Adrenal gland (tissue), 12 donors: Measurements from ENCODE around the gene ANXA4. TPM values are rescaled to one million over a fixed set of nuclear protein-coding genes. Genes with fewer than 3 reads are reported as not detected.

ENCODE experiments used
- DNase-seq, 7 donors: peaks; one replicate each; pipeline ENCODE4 v3.0.0-alpha.2; 2019 to 2020
- H3K27ac ChIP-seq, 5 donors: fragments of 200-600 bp; sonication (generic) in 4 of 5; 1 replicate in 3 of 5; 2 replicates in 2 of 5; pipeline versions ENCODE4 v1.5.1 to v1.8.0; 2016 to 2020; ENCODE audit warnings: mild to moderate bottlenecking in 1 of 5
- H3K27me3 ChIP-seq: fragments of 200-600 bp; 2 replicates; pipeline ENCODE4 v1.8.0; 2021
- H3K36me3 ChIP-seq, 2 donors: fragments of 200-600 bp; replicated peaks in 1 of 2; 1 replicate in 1 of 2; 2 replicates in 1 of 2; pipeline versions ENCODE4 v1.5.1 to v1.8.0; 2018 to 2022
- H3K4me1 ChIP-seq, 2 donors: fragments of 200-600 bp; replicated peaks in 1 of 2; 1 replicate in 1 of 2; 2 replicates in 1 of 2; pipeline versions ENCODE4 v1.5.1 to v1.8.0; 2018 to 2021
- H3K4me3 ChIP-seq, 4 donors: fragments of 200-600 bp; sonication (generic) in 3 of 4; one replicate each; pipeline ENCODE4 v1.5.1; 2016 to 2018
- H3K9me3 ChIP-seq, 3 donors: fragments of 200-600 bp; sonication (generic) in 1 of 3; replicated peaks in 1 of 3; 1 replicate in 2 of 3; 2 replicates in 1 of 3; pipeline versions ENCODE4 v1.5.1 to v1.8.0; 2016 to 2021
- CTCF ChIP-seq, 6 experiments: fragments of 450-650 bp in 4 of 6; fragments of 200-600 bp in 2 of 6; sonication (generic) in 1 of 6; IDR thresholded peaks; 1 replicate in 5 of 6; 2 replicates in 1 of 6; pipeline versions ENCODE4 v1.5.1 to v1.8.0; 2016 to 2021; ENCODE audit warnings: antibody characterized with exemption in 6 of 6, mild to moderate bottlenecking in 2 of 6, moderate library complexity in 1 of 6
- POLR2A ChIP-seq, 2 donors: fragments of 450-650 bp; IDR thresholded peaks; one replicate each; pipeline ENCODE4 v1.6.1; 2017; ENCODE audit warnings: antibody characterized with exemption in 2 of 2, mild to moderate bottlenecking in 2 of 2, moderate library complexity in 1 of 2
- WGBS, 4 donors: extraction: QIAGEN DNeasy Blood & Tissue Kit in 2 of 4; methylation state at CpG; one replicate each; pipeline versions ENCODE4 v1.1.5 to v1.1.7; 2013 to 2017; 5-methylcytosine and 5-hydroxymethylcytosine counted together
- intact Hi-C, 2 donors: fragments of 100-400 bp; cut with DNase I; formaldehyde crosslinking; loops; one replicate each; pipeline versions ENCODE4 v1.14.1 to v1.15.0; 2022 to 2023
- polyA plus RNA-seq, 3 donors: library from polyadenylated mRNA; stranded (reverse); fragments of 200-250 nt in 2 of 3; fragments of 350-450 nt in 1 of 3; fragmentation: Illumina TruSeq in 1 of 3; extraction: RNeasy Lipid Tissue Mini Kit (QIAGEN cat#74804) in 1 of 3; gene quantifications; one replicate each; pipeline ENCODE4 v1.2.3, GENCODE V29; 2013 to 2014
- total RNA-seq, 9 donors: library from RNA; depleted of rRNA in 4 of 9; stranded (reverse); fragments of >200 nt in 4 of 9; fragments of 120-200 nt in 1 of 9; fragmentation: NEBNext Ultra II Directional in 1 of 9; extraction: Animal tissue kit (Norgen Biotek cat#: 25700) in 1 of 9; gene quantifications; one replicate each; pipeline versions ENCODE4 v1.1.0 to v1.2.4, GENCODE V29; 2013 to 2023
- donor health status: healthy with polysubstance abuse.
- donor health status: Bipolar disorder and iron deficiency.
- donor health status: DM: yes; HTN: yes; CAD: no.
- donor health status: DM: no; HTN: no; CAD: no.
- donor health status: DM: no; HTN: no; CAD: no.
- donor health status: DM: yes; HTN: yes; CAD: no.

The ANXA4 gene
- total and polyA plus RNA-seq, 12 donors, result 20.6 to 57.4 (median 33.1) TPM

DNA sequence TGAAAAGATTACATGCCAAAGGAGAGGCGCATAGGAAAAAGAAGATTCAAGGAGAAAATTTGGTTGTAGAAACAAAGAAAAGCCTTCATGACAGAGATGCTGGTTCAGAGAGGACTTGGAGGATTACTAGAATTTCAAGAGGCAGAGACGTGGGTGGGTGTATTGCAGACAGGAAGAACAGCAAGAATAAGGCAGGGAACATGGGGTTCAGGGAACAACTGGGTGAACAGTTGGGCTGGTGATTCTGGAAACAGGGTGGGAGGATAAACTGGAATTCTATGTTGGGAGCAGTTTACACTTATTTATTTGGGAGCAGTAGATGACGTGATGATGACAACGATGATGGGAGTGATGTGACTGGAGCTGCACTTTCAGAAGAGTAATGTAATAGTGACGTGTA is 69.1 kb downstream of the ANXA4 start:
- H3K4me1 ChIP-seq, result no peaks in the 10 kb centered on the region
- H3K4me3 ChIP-seq, result no peak overlapping the region
- DNase-seq, result no peak
- no peak for TF ChIP-seq CTCF (IDR thresholded peaks at IDR 0.05)
- TF ChIP-seq POLR2A (IDR thresholded peaks at IDR 0.05), result no peak
- intact Hi-C loops, result loop anchor here in 1 of 2 donors (10.0 kb wide), 1 partner anchor 246 kb away; no protein-coding TSS in a partner anchor
- no peaks in the 10 kb centered on the region for H3K9me3 ChIP-seq
- no peak overlapping the region for H3K27ac ChIP-seq
- H3K27me3 ChIP-seq, result no peaks in the 10 kb centered on the region
- 93 to 97% (median 95%) methylated on average over 5 of the region's 5 CpGs for WGBS, 4 donors
- peaks cover 0 to 6% of the 10 kb centered on the region in 2 donors for H3K36me3 ChIP-seq

DNA sequence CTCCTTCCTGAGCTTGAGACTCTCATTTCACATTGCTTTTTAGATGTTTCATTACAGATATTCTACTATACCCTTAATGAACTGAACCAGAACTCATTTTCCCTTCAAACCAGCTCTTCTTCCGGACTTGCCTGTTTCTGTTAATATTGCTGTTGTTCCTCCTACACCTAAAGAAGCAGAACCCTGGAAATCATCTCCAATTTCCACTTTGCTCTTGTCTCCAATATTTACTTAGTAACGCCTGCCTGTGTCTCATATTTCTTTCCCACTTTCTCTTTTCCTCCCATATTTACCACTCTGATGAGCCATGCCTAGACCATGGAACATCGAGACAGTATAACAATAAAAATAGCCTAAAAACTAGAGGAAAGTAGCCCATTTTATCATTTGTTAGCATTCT is 69.7 kb downstream of the ANXA4 start:
- no peak for DNase-seq
- Histone ChIP-seq H3K4me1 (no peaks in the 10 kb centered on the region), H3K36me3 (peaks cover 0 to under 1% of the 10 kb centered on the region in 2 donors), H3K27ac (no peak overlapping the region), H3K9me3 (no peaks in the 10 kb centered on the region), H3K4me3 (no peak overlapping the region), H3K27me3 (no peaks in the 10 kb centered on the region)
- 92 to 97% (median 95%) methylated on average over 3 of the region's 3 CpGs for WGBS, 4 donors
- TF ChIP-seq POLR2A (IDR thresholded peaks at IDR 0.05) (no peak), CTCF (IDR thresholded peaks at IDR 0.05) (no peak)
- intact Hi-C loops, result loop anchor here in 1 of 2 donors (10.0 kb wide), 1 partner anchor 247 kb away; no protein-coding TSS in a partner anchor

DNA sequence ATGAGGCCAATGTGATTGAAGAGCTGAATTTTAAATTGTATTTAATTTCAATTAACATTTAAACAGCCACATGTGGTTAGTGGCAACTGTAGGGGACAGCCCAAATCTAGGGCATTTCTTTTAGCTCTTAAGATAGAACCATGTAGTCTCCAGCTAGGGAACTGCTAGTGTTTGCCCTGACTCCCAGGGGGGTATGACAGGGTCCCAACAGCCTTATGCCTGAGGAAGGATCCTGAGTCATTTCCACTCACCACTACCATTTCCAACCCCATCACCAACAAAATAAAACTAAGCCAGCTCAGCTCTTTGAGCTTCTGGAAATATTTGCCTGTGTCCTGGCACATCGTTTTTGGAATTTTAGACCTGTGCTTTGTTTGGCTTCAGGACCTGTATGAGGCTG is 73.8 kb downstream of the ANXA4 start:
- Histone ChIP-seq H3K36me3 (no peaks in the 10 kb centered on the region), H3K27ac (no peak overlapping the region)
- TF ChIP-seq POLR2A (IDR thresholded peaks at IDR 0.05), result no peak
- no peak for TF ChIP-seq CTCF (IDR thresholded peaks at IDR 0.05)

DNA sequence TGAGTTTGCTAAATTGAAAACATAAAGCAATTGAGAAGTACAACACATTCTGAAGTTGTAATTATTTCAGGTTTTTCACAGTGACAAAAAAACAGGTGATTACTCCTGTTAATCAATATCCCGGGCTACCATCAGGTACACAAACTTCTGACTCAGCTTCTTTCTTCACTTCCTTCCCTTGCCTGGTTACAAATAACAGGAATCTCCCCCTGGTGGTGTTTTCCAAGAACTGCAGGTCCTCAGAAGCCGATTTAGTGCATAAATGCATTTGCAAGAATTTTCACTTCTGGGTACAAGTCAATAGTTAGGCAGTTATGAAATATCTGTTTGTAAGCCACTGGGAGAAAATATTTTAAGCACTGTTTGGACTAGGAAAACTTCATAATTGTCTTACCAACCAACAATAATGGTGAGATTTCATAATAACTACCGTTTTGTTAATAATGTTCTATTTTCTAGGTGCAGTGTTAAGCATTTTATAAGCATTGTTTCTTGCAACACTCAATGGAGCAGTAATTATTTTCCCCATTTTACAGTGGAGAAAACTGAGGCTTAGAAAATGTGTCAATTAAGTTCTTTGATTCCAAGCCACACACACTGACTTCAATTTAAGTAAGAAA is 75.1 kb downstream of the ANXA4 start:
- Histone ChIP-seq H3K4me3 (no peak overlapping the region), H3K4me1 (no peaks in the 10 kb centered on the region), H3K36me3 (no peaks in the 10 kb centered on the region), H3K27ac (no peak overlapping the region), H3K9me3 (no peaks in the 10 kb centered on the region), H3K27me3 (no peaks in the 10 kb centered on the region)
- peak; percentile 70 to 94 (median 83) for DNase-seq
- 21 to 34% (median 24%) methylated on average over 3 of the region's 3 CpGs for WGBS, 4 donors
- TF ChIP-seq CTCF (IDR thresholded peaks at IDR 0.05), result peak; percentile 90 to 96 (median 96)
- no peak for TF ChIP-seq POLR2A (IDR thresholded peaks at IDR 0.05)
- intact Hi-C loops, result loop anchor here (2.0 to 10.0 kb wide), 3 partner anchors 92 to 252 kb away; no protein-coding TSS in a partner anchor

More for the DNA sequence above, 73.8 kb downstream of the ANXA4 start:
- intact Hi-C loops, result loop anchor here (2.0 to 10.0 kb wide), 3 partner anchors 91 to 251 kb away; no protein-coding TSS in a partner anchor
- DNase-seq, result no peak
- Histone ChIP-seq H3K9me3 (no peaks in the 10 kb centered on the region), H3K4me3 (no peak overlapping the region), H3K27me3 (no peaks in the 10 kb centered on the region), H3K4me1 (no peaks in the 10 kb centered on the region)
- 73 to 89% (median 80%) methylated on average over 1 of the region's 1 CpG for WGBS, 4 donors
